ENCODE data around the gene DPF3. TPM values are rescaled to one million over a fixed set of nuclear protein-coding genes. Genes with fewer than 3 reads are reported as not detected.

DPF3 gene
- total RNA-seq, 1 experiment from 2014 or later = not detected

GRCh38 chr14:72833174-72833573 is 60.7 kb downstream of the DPF3 start:
- ChIA-PET POLR2A (no interaction called here), CTCF (no interaction called here)
- Histone ChIP-seq H3K4me3 (ENCODE audit: low read depth in 2 of 2, low read length in 2 of 2) (no peak overlapping the region), H3K27me3 (ENCODE audit: control insufficient read depth, insufficient read depth, low read length) (peaks cover 5% of the 10 kb centered on the region), H3K36me3 (ENCODE audit: control insufficient read depth, insufficient read depth, low read length) (no peaks in the 10 kb centered on the region), H3K4me1 (ENCODE audit: control insufficient read depth, insufficient read depth, low read length) (no peaks in the 10 kb centered on the region), H3K27ac (ENCODE audit: low read length) (no peak overlapping the region), H3K9me3 (ENCODE audit: control insufficient read depth, insufficient read depth, low read depth, low read length) (no peaks in the 10 kb centered on the region)
- DNase-seq (ENCODE audit: low read depth, low spot score) (no peak), ATAC-seq (no peak)
- intact Hi-C loops (cut with micrococcal nuclease; ENCODE audit: unreplicated experiment) (no loop called here), in situ Hi-C loops (cut with HindIII; ENCODE audit: low pct_unique_long_range_greater_than_20kb, low sequenced_read_pairs) (no loop called here)
- no TSS peak for BruUV-seq (replicated peaks)
- TF ChIP-seq REST (IDR thresholded peaks at IDR 0.05; ENCODE audit: insufficient read depth in 1 of 2, low read depth in 2 of 2, low read length in 1 of 2) = no peak

- H3K27me3 ChIP-seq (ENCODE audit: control insufficient read depth, insufficient read depth, low read length) = peaks cover 5% of the 10 kb centered on the region
- ATAC-seq = no peak
- H3K36me3 ChIP-seq (ENCODE audit: control insufficient read depth, insufficient read depth, low read length) = no peaks in the 10 kb centered on the region
- H3K27ac ChIP-seq (ENCODE audit: low read length) = no peak overlapping the region
- POLR2A ChIA-PET = no interaction called here
- TF ChIP-seq TCF7L2 (IDR thresholded peaks at IDR 0.05; ENCODE audit: low read depth, low read length) = no peak
- no peak for TF ChIP-seq CTCF (IDR thresholded peaks at IDR 0.05)
- TF ChIP-seq SIN3A (IDR thresholded peaks at IDR 0.05; ENCODE audit: borderline replicate concordance, insufficient read depth, low read depth, low read length) = no peak
- no peak for TF ChIP-seq POLR2AphosphoS5 (IDR thresholded peaks at IDR 0.05; ENCODE audit: low read depth, low read length)
- no TSS peak for BruUV-seq (replicated peaks)
- H3K4me1 ChIP-seq (ENCODE audit: control insufficient read depth, insufficient read depth, low read length) = no peaks in the 10 kb centered on the region
- no peak for DNase-seq (ENCODE audit: low read depth, low spot score)
- intact Hi-C loops (cut with micrococcal nuclease; ENCODE audit: unreplicated experiment) = no loop called here
- CTCF ChIA-PET = no interaction called here
- in situ Hi-C loops (cut with HindIII; ENCODE audit: low pct_unique_long_range_greater_than_20kb, low sequenced_read_pairs) = no loop called here
- H3K4me3 ChIP-seq (ENCODE audit: low read depth in 2 of 2, low read length in 2 of 2) = no peak overlapping the region
- no peaks in the 10 kb centered on the region for H3K9me3 ChIP-seq (ENCODE audit: control insufficient read depth, insufficient read depth, low read depth, low read length)
Observed at GRCh38 chr14:72830786-72831594, 62.9 kb downstream of the DPF3 start.

- Histone ChIP-seq H3K9me3 (ENCODE audit: control insufficient read depth, insufficient read depth, low read depth, low read length) (no peaks in the 10 kb centered on the region), H3K4me1 (ENCODE audit: control insufficient read depth, insufficient read depth, low read length) (no peaks in the 10 kb centered on the region), H3K4me3 (ENCODE audit: low read depth in 2 of 2, low read length in 2 of 2) (no peak overlapping the region), H3K27me3 (ENCODE audit: control insufficient read depth, insufficient read depth, low read length) (peaks cover 5% of the 10 kb centered on the region), H3K27ac (ENCODE audit: low read length) (no peak overlapping the region), H3K36me3 (ENCODE audit: control insufficient read depth, insufficient read depth, low read length) (no peaks in the 10 kb centered on the region)
- ChIA-PET CTCF (no interaction called here), POLR2A (no interaction called here)
- intact Hi-C loops (cut with micrococcal nuclease; ENCODE audit: unreplicated experiment) = no loop called here
- no peak for ATAC-seq
- TF ChIP-seq CTCF (IDR thresholded peaks at IDR 0.05) (no peak), TCF7L2 (IDR thresholded peaks at IDR 0.05; ENCODE audit: low read depth, low read length) (no peak), REST (IDR thresholded peaks at IDR 0.05; ENCODE audit: insufficient read depth in 1 of 2, low read depth in 2 of 2, low read length in 1 of 2) (no peak), POLR2AphosphoS5 (IDR thresholded peaks at IDR 0.05; ENCODE audit: low read depth, low read length) (no peak), SIN3A (IDR thresholded peaks at IDR 0.05; ENCODE audit: borderline replicate concordance, insufficient read depth, low read depth, low read length) (no peak)
- in situ Hi-C loops (cut with HindIII; ENCODE audit: low pct_unique_long_range_greater_than_20kb, low sequenced_read_pairs) = no loop called here
- BruUV-seq (replicated peaks) = no TSS peak
- DNase-seq (ENCODE audit: low read depth, low spot score) = no peak
Observed at GRCh38 chr14:72830356-72830755, 63.5 kb downstream of the DPF3 start.
